ENCODE results near the gene TUBB2B.
"Not testable (repeated sequence)": the region's sequence is repeated elsewhere in the genome, so short reads cannot be mapped to it uniquely, and the experiment has no call there.

The TUBB2B gene

DNA sequence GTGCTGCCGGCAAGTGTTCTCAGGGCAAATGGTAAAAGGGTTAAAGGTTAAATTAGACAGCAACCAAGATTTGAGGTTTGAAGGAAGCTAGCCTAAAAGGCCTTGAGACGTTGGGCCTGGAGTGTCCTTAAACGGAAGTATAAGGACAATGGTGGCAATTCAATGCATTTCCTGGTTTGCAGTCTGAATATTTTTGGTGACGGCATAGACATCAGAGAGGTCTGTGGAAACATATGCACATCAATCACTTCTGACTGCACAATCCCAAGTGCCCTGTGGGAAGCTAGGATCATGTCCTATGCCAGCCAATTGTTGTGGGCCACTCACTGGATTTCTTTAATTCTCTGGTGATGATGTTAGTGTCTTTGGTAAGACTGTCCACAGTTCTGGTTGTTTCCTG is 44.4 kb downstream of the TUBB2B start:
- no peak for DNase-seq

DNA sequence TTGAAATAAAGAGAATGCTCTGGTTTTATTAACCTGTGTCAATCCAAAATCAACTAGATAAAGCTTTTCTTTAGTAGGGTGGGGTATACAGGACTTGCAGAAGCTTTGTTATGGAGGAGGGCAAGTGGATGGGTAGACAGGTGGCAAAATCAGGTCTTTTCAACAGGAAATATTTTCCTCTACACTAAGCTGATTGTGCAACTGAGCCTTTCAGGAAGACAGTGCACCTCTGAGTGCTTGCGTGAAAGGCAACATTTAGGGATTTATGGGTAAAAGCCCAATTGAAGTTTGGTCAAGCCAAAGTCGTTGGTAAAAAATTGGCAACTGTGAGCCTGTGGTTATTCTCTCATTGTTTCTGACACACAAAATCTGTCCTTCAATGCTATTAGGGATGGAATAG is 46.3 kb downstream of the TUBB2B start:
- no peak for DNase-seq

DNA sequence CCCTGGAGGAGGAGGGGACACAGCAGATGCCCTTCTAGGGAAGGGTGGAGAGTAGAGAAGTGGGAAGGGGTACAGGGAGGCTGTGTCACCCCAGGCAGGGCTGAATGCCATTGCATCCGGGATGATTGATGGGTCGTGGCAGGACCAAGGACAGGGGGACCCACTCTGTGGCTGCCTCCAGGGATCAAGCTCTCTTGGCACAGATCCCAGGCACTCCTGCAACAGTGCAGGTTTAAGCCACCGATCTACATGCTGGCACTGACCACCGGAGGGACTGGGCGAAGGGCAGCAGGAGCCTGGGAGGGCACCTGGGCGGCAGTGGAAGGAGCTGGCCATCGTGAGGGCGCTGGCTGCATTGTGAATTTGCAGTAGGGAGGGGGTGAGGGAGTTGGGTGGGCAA is 47.5 kb downstream of the TUBB2B start:
- DNase-seq, result not testable (repeated sequence)

- DNase-seq, result not testable (repeated sequence)
These were observed 48.8 kb downstream of the TUBB2B start for GRCh38 chr6:3178666-3179065.

- DNase-seq, result no peak
These were observed 50.7 kb downstream of the TUBB2B start for GRCh38 chr6:3176562-3177355.

- no peak for DNase-seq
These were observed 51.6 kb downstream of the TUBB2B start for GRCh38 chr6:3175715-3176402.
